HCT116 (cell line): Measurements from ENCODE around the gene VEGFA. TPM values are rescaled to one million over a fixed set of nuclear protein-coding genes. Genes with fewer than 3 reads are reported as not detected.

ENCODE experiments used
- ATAC-seq: fragments of 200-7000 bp; cut with Tn5 transposase; 2 replicates; pipeline ENCODE4 v1.9.1; 2020; ENCODE audit warnings: mild to moderate bottlenecking, moderate library complexity
- BruUV-seq: library from RNA; stranded (reverse); fragments of 400-500 nt; replicated peaks from 2 replicates; lab custom pipeline; 2021; lab: Mats Ljungman, UMichigan
- CTCF ChIA-PET: fragments of 300-600 bp; sonication (Branson Sonifier 250); formaldehyde crosslinking; loops from one replicate; lab custom pipeline; 2021; ENCODE audit warnings: antibody characterized with exemption; lab: Charles Lee
- POLR2A ChIA-PET: fragments of 300-600, 350-600 bp; sonication (Branson Sonifier 250); formaldehyde crosslinking; loops from one replicate; lab custom pipeline; 2021; ENCODE audit warnings: antibody characterized with exemption; lab: Charles Lee
- RAD21 ChIA-PET, 2 experiments: fragments of 300-600 bp; sonication (Branson Sonifier 250); formaldehyde crosslinking; loops; one replicate each; lab custom pipeline; 2023; ENCODE audit warnings: low total read pairs in 2 of 2; ENCODE audit not compliant: uncharacterized antibody in 2 of 2, unreplicated experiment in 2 of 2, low non-redundant PET in 1 of 2; lab: Charles Lee
- DNase-seq: peaks from one replicate; pipeline ENCODE4 v3.0.0-alpha.2; 2010; ENCODE audit warnings: low read depth, low spot score
- H2AFZ ChIP-seq: fragments of 200-600 bp; shearing (Covaris generic), sonication (generic); 2 replicates; pipeline ENCODE4 v1.6.1; 2017; ENCODE audit warnings: low read depth, mixed run types, mixed read lengths, antibody characterized with exemption, low read length; ENCODE audit not compliant: poor library complexity, severe bottlenecking
- H3K27ac ChIP-seq: 2 replicates; pipeline ENCODE4 v1.5.1; 2012; ENCODE audit warnings: low read depth, low read length
- H3K27me3 ChIP-seq: fragments of 200-600 bp; sonication (generic); 2 replicates; pipeline ENCODE4 v1.6.1; 2016; ENCODE audit warnings: mixed run types, low read length, mixed read lengths; ENCODE audit not compliant: insufficient read depth
- H3K36me3 ChIP-seq, 2 experiments: fragments of 200-500 bp in 1 of 2; fragments of 200-600 bp in 1 of 2; sonication (Bioruptor generic) in 1 of 2; sonication (generic) in 1 of 2; 2 replicates each; pipeline versions ENCODE4 v1.5.1 to v1.6.1; 2014 to 2016; ENCODE audit warnings: low read length in 2 of 2, inconsistent platforms in 1 of 2, mixed read lengths in 1 of 2, mixed run types in 1 of 2; ENCODE audit not compliant: insufficient read depth in 2 of 2, control insufficient read depth in 1 of 2
- H3K4me1 ChIP-seq, 2 experiments: fragments of 200-600 bp in 1 of 2; sonication (generic) in 1 of 2; 2 replicates each; pipeline versions ENCODE4 v1.5.1 to v1.6.1; 2012 to 2017; ENCODE audit warnings: low read length in 2 of 2, inconsistent platforms in 1 of 2, mild to moderate bottlenecking in 1 of 2, mixed read lengths in 1 of 2, mixed run types in 1 of 2, moderate library complexity in 1 of 2; ENCODE audit not compliant: insufficient read depth in 2 of 2, control insufficient read depth in 1 of 2
- H3K4me2 ChIP-seq: fragments of 200-600 bp; sonication (generic); 2 replicates; pipeline ENCODE4 v1.6.1; 2017; ENCODE audit warnings: mixed run types, low read length, mixed read lengths
- H3K4me3 ChIP-seq, 2 experiments: fragments of 200-600 bp in 1 of 2; sonication (generic) in 1 of 2; replicated peaks in 1 of 2; 2 replicates each; pipeline ENCODE4 v1.5.1; 2011 to 2016; ENCODE audit warnings: low read length in 2 of 2, control low read depth in 1 of 2, low read depth in 1 of 2, mild to moderate bottlenecking in 1 of 2, mixed read lengths in 1 of 2, mixed run types in 1 of 2
- H3K79me2 ChIP-seq: fragments of 200-600 bp; sonication (generic); 2 replicates; pipeline ENCODE4 v1.6.1; 2017; ENCODE audit warnings: mild to moderate bottlenecking, mixed run types, low read length, moderate library complexity, mixed read lengths; ENCODE audit not compliant: insufficient read depth
- H3K9ac ChIP-seq: fragments of 200-600 bp; sonication (generic); 2 replicates; pipeline ENCODE4 v1.6.1; 2016; ENCODE audit warnings: low read length, mixed read lengths
- H3K9me2 ChIP-seq: fragments of 200-600 bp; sonication (generic), shearing (Covaris generic); 2 replicates; pipeline ENCODE4 v1.6.1; 2017; ENCODE audit warnings: mixed run types, mild to moderate bottlenecking, moderate library complexity; ENCODE audit not compliant: insufficient read depth
- H3K9me3 ChIP-seq, 2 experiments: fragments of 200-500 bp in 1 of 2; fragments of 200-600 bp in 1 of 2; sonication (Bioruptor generic) in 1 of 2; sonication (generic) in 1 of 2; 2 replicates each; pipeline ENCODE4 v1.6.1; 2014 to 2017; ENCODE audit warnings: low read length in 2 of 2, mixed read lengths in 2 of 2, inconsistent platforms in 1 of 2, low read depth in 1 of 2, mild to moderate bottlenecking in 1 of 2, mixed run types in 1 of 2, moderate library complexity in 1 of 2; ENCODE audit not compliant: control insufficient read depth in 1 of 2, insufficient read depth in 1 of 2
- H4K20me1 ChIP-seq: fragments of 200-600 bp; sonication (generic), shearing (Covaris generic); 2 replicates; pipeline ENCODE4 v1.6.1; 2017; ENCODE audit warnings: mixed run types, mild to moderate bottlenecking, moderate library complexity; ENCODE audit not compliant: insufficient read depth
- ELF1 ChIP-seq: IDR thresholded peaks from 2 replicates; pipeline ENCODE4 v1.6.1; 2012; ENCODE audit warnings: low read depth, borderline replicate concordance
- RAD21 ChIP-seq: IDR thresholded peaks from 2 replicates; pipeline ENCODE4 v1.6.1; 2012; ENCODE audit warnings: low read depth, mild to moderate bottlenecking
- SIN3A ChIP-seq: IDR thresholded peaks from 2 replicates; pipeline ENCODE4 v1.6.1; 2012; ENCODE audit warnings: low read depth
- SP1 ChIP-seq: IDR thresholded peaks from 2 replicates; pipeline ENCODE4 v1.6.1; 2012; ENCODE audit warnings: low read depth
- TCF7L2 ChIP-seq: IDR thresholded peaks from 2 replicates; pipeline ENCODE4 v1.7.0; 2011; ENCODE audit warnings: borderline replicate concordance, inconsistent platforms; ENCODE audit not compliant: insufficient read depth, insufficient read length; ENCODE audit errors: extremely low read depth
- YY1 ChIP-seq: IDR thresholded peaks from 2 replicates; pipeline ENCODE4 v1.6.1; 2011; ENCODE audit warnings: low read length, low read depth, moderate library complexity, mild to moderate bottlenecking; ENCODE audit not compliant: insufficient replicate concordance; ENCODE audit errors: extremely low read depth
- ZFX ChIP-seq: fragments of 450-650 bp; IDR thresholded peaks from 2 replicates; pipeline ENCODE4 v1.6.1; 2017
- ZNF274 ChIP-seq: fragments of 200-500 bp; sonication (Bioruptor generic); IDR thresholded peaks from 2 replicates; pipeline ENCODE4 v1.6.1; 2014; ENCODE audit warnings: mild to moderate bottlenecking, low read depth, low read length, inconsistent platforms
- intact Hi-C: fragments of 100-400 bp; cut with micrococcal nuclease; formaldehyde crosslinking; loops from 2 replicates; pipeline ENCODE4 v1.10.0; 2022
- total RNA-seq: library from RNA; stranded (reverse); gene quantifications from one replicate; pipeline ENCODE4 v1.2.1, GENCODE V29; 2021; ENCODE audit not compliant: unreplicated experiment
- TF ChIP-seq, protein P1 (sequence below): IDR thresholded peaks from 2 replicates; pipeline ENCODE4 v1.6.1; 2011; ENCODE audit warnings: mild to moderate bottlenecking, low read length, moderate library complexity; ENCODE audit not compliant: insufficient replicate concordance; ENCODE audit errors: extremely low read depth

VEGFA gene
- total RNA-seq, 1 experiment from 2014 or later, result 112 TPM

GRCh38 chr6:43750622-43751021 is 19.4 kb upstream of the VEGFA start:
- no peak overlapping the region for H2AFZ ChIP-seq
- ChIA-PET POLR2A (no interaction called here), RAD21 (no interaction called here), CTCF (no interaction called here)
- H3K9ac ChIP-seq, result no peak overlapping the region
- no peaks in the 10 kb centered on the region for H3K27me3 ChIP-seq
- no peak overlapping the region for H3K4me2 ChIP-seq
- H3K4me1 ChIP-seq, result no peaks in the 10 kb centered on the region
- ATAC-seq (no peak), DNase-seq (no peak)
- no peak overlapping the region for H3K4me3 ChIP-seq
- no peaks in the 10 kb centered on the region for H3K9me2 ChIP-seq
- H3K27ac ChIP-seq, result no peak overlapping the region
- intact Hi-C loops, result no loop called here
- no peaks in the 10 kb centered on the region for H3K79me2 ChIP-seq
- BruUV-seq, result no TSS peak
- H3K9me3 ChIP-seq, result no peaks in the 10 kb centered on the region
- no peaks in the 10 kb centered on the region for H3K36me3 ChIP-seq
- TF ChIP-seq YY1, result no peak
- TF ChIP-seq, protein P1, sequence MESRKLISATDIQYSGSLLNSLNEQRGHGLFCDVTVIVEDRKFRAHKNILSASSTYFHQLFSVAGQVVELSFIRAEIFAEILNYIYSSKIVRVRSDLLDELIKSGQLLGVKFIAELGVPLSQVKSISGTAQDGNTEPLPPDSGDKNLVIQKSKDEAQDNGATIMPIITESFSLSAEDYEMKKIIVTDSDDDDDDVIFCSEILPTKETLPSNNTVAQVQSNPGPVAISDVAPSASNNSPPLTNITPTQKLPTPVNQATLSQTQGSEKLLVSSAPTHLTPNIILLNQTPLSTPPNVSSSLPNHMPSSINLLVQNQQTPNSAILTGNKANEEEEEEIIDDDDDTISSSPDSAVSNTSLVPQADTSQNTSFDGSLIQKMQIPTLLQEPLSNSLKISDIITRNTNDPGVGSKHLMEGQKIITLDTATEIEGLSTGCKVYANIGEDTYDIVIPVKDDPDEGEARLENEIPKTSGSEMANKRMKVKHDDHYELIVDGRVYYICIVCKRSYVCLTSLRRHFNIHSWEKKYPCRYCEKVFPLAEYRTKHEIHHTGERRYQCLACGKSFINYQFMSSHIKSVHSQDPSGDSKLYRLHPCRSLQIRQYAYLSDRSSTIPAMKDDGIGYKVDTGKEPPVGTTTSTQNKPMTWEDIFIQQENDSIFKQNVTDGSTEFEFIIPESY, result no peak
- no peak for TF ChIP-seq RAD21
- TF ChIP-seq ZFX, result no peak
- no peaks in the 10 kb centered on the region for H4K20me1 ChIP-seq

GRCh38 chr6:43753570-43754183 is 16.3 kb upstream of the VEGFA start:
- intact Hi-C loops, result no loop called here
- no peaks in the 10 kb centered on the region for H3K9me2 ChIP-seq
- H3K27ac ChIP-seq, result no peak overlapping the region
- TF ChIP-seq TCF7L2 (no peak), ZNF274 (no peak), ELF1 (no peak), SIN3A (no peak), SP1 (no peak)
- POLR2A ChIA-PET, result no interaction called here
- CTCF ChIA-PET, result interaction anchor here (1.8 to 2.6 kb wide), 2 partner anchors 16 to 309 kb away, joined by 5 to 12 read pairs; partner anchors contain the start of gene VEGFA
- H3K79me2 ChIP-seq, result no peaks in the 10 kb centered on the region
- H3K27me3 ChIP-seq, result no peaks in the 10 kb centered on the region
- BruUV-seq, result no TSS peak
- H3K9me3 ChIP-seq, result no peaks in the 10 kb centered on the region
- no peaks in the 10 kb centered on the region for H3K4me1 ChIP-seq
- no peak overlapping the region for H2AFZ ChIP-seq
- DNase-seq, result no peak
- H4K20me1 ChIP-seq, result no peaks in the 10 kb centered on the region
- RAD21 ChIA-PET, result no interaction called here
- H3K4me2 ChIP-seq, result no peak overlapping the region
- no peaks in the 10 kb centered on the region for H3K36me3 ChIP-seq
- ATAC-seq, result no peak
- no peak overlapping the region for H3K9ac ChIP-seq
- no peak overlapping the region for H3K4me3 ChIP-seq
